Effector memory CD8-positive, alpha-beta T cell (primary cell): Measurements from ENCODE around the gene PRDM11.

Experiments used
- ATAC-seq: fragments of 150-1000 bp; cut with Tn5 transposase; replicated peaks from 2 replicates; pipeline ENCODE4 v1.10.0; 2021; ENCODE audit warnings: mild to moderate bottlenecking, moderate library complexity
- DNase-seq, 3 experiments: peaks; one replicate each; pipeline ENCODE4 v3.0.0; 2021
- H3K27ac Mint-ChIP-seq, 2 donors: one replicate each; pipeline ENCODE4 v1.8.0; 2022; ENCODE audit warnings: mild to moderate bottlenecking in 2 of 2, mixed read lengths in 2 of 2, moderate library complexity in 2 of 2
- H3K27me3 Mint-ChIP-seq, 2 donors: one replicate each; pipeline ENCODE4 v1.8.0; 2022; ENCODE audit warnings: mixed read lengths in 2 of 2
- H3K36me3 Mint-ChIP-seq: one replicate; pipeline ENCODE4 v1.8.0; 2022; ENCODE audit warnings: mild to moderate bottlenecking, moderate library complexity, mixed read lengths; ENCODE audit not compliant: insufficient read depth
- H3K4me1 Mint-ChIP-seq, 2 donors: one replicate each; pipeline ENCODE4 v1.8.0; 2022; ENCODE audit warnings: low read depth in 2 of 2, mixed read lengths in 2 of 2
- H3K4me3 Mint-ChIP-seq, 2 donors: one replicate each; pipeline ENCODE4 v1.8.0; 2022; ENCODE audit warnings: mild to moderate bottlenecking in 2 of 2, mixed read lengths in 2 of 2, moderate library complexity in 2 of 2
- H3K9me3 Mint-ChIP-seq, 2 donors: one replicate each; pipeline ENCODE4 v1.8.0; 2022; ENCODE audit warnings: mixed read lengths in 2 of 2

PRDM11 gene

GRCh38 chr11:45166604-45166897, 20.1 kb downstream of the PRDM11 start:
- DNase-seq, result no peak
- no peaks in the 10 kb centered on the region for H3K27me3 Mint-ChIP-seq
- H3K4me3 Mint-ChIP-seq, result no peak overlapping the region

DNA sequence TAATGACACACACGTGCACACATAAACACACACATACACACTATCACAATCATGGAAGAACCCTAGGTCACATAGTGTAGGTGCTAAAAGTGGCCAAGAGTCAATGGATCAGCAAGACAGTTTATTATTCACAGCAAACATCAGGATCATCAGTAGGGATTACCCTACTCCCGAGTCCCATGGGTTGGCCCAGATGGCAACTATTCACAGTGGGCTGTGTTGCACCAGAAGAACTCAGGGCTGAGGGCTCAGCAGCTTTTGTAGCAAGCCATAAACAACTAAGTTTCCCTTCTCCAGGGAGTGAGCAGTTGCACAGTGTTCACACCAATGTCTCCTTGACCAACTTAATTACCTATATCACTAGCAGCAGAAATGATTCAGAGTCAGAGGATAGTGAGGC, 20.8 kb downstream of the PRDM11 start:
- no peak overlapping the region for H3K4me3 Mint-ChIP-seq
- peaks cover 3% of the 10 kb centered on the region for H3K36me3 Mint-ChIP-seq
- H3K9me3 Mint-ChIP-seq, result no peaks in the 10 kb centered on the region
- no peaks in the 10 kb centered on the region for H3K27me3 Mint-ChIP-seq
- peaks cover 21 to 24% of the 10 kb centered on the region in 2 donors for H3K4me1 Mint-ChIP-seq
- no peak for DNase-seq
- H3K27ac Mint-ChIP-seq, result no peak overlapping the region
- ATAC-seq, result no peak

More at GRCh38 chr11:45166604-45166897, 20.1 kb downstream of the PRDM11 start:
- ATAC-seq, result no peak
- no peaks in the 10 kb centered on the region for H3K9me3 Mint-ChIP-seq
- peaks cover 22 to 28% of the 10 kb centered on the region in 2 donors for H3K4me1 Mint-ChIP-seq
- H3K27ac Mint-ChIP-seq, result no peak overlapping the region
- H3K36me3 Mint-ChIP-seq, result peaks cover 3% of the 10 kb centered on the region

DNA sequence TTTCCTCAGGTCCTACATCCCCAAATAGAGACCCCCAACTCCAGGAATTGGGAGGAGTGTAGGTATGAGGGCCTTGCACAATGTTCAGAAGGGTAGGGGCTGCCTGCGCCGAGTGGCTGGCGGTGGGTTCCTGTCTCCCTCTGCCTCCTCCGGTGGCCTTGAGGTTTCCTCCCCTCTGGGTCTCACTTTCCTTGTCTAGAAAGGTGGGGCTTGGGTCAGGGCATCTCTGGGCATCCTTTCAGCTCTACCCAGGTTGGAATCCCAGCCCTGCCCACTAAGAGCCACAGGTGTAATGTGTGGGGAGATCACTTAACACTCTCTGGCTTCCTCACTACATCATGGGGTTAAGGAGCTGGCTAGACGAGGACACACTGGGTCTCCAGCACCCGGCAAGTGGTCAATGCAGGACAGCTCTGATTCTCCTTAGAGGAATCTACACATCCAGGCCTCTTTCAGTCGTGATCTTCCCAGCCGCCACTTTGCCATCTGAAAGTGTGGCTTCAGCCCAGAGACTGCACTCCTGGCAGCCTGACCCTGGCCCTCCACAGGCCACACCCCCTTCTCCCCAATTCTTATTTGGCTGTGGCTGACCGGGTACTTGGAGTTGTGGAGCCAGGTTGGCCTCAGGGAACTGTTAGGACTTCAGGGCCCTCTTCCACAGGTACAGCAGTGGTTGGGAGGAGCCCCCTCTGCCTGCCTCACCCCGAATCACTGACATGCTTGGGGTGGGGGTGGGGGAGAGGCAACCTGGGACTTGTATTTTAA, 22.1 kb downstream of the PRDM11 start:
- ATAC-seq (no peak), DNase-seq (no peak)
- no peaks in the 10 kb centered on the region for H3K27me3 Mint-ChIP-seq
- peaks cover 18 to 20% of the 10 kb centered on the region in 2 donors for H3K4me1 Mint-ChIP-seq
- no peaks in the 10 kb centered on the region for H3K9me3 Mint-ChIP-seq
- H3K4me3 Mint-ChIP-seq, result no peak overlapping the region
- peaks cover 3% of the 10 kb centered on the region for H3K36me3 Mint-ChIP-seq
- H3K27ac Mint-ChIP-seq, result no peak overlapping the region

- no peak for DNase-seq
- H3K27ac Mint-ChIP-seq, result no peak overlapping the region
- peaks cover 3% of the 10 kb centered on the region for H3K36me3 Mint-ChIP-seq
- H3K4me1 Mint-ChIP-seq, result peaks cover 18 to 19% of the 10 kb centered on the region in 2 donors
- ATAC-seq, result no peak
- H3K4me3 Mint-ChIP-seq, result no peak overlapping the region
- no peaks in the 10 kb centered on the region for H3K27me3 Mint-ChIP-seq
- no peaks in the 10 kb centered on the region for H3K9me3 Mint-ChIP-seq
Observed at GRCh38 chr11:45169310-45170072, 23.1 kb downstream of the PRDM11 start.

DNA sequence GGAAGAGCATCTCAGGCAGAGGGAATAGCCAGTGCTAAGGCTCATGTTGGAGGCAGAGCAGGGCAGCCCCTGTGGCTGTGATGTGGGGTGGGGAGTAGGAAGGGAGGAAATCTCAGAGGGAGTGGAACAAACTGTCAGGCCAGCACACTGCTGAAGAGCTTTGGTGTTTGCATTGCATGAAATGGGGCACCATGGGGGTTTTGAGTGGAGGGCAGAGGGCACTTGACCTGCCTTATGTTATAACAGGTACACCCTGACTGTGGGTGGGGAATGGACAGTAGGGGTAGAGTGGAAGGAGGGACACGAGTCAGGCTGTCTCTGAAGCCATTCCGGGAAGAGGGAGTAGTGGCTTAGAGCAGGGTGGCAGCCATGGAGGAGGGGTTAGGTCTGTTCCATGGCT, 24.0 kb downstream of the PRDM11 start:
- no peaks in the 10 kb centered on the region for H3K27me3 Mint-ChIP-seq
- no peak for DNase-seq
- H3K27ac Mint-ChIP-seq, result no peak overlapping the region
- no peak overlapping the region for H3K4me3 Mint-ChIP-seq
- H3K36me3 Mint-ChIP-seq, result peaks cover 3% of the 10 kb centered on the region
- H3K9me3 Mint-ChIP-seq, result no peaks in the 10 kb centered on the region
- ATAC-seq, result no peak
- H3K4me1 Mint-ChIP-seq, result peaks cover 19 to 20% of the 10 kb centered on the region in 2 donors

GRCh38 chr11:45171550-45171949, 25.1 kb downstream of the PRDM11 start:
- H3K9me3 Mint-ChIP-seq, result no peaks in the 10 kb centered on the region
- ATAC-seq, result no peak
- peaks cover 18 to 19% of the 10 kb centered on the region in 2 donors for H3K4me1 Mint-ChIP-seq
- H3K27ac Mint-ChIP-seq, result peak overlapping the region in 1 of 2 donors; percentile 17
- no peak for DNase-seq
- H3K36me3 Mint-ChIP-seq, result peaks cover 3% of the 10 kb centered on the region
- no peak overlapping the region for H3K4me3 Mint-ChIP-seq
- H3K27me3 Mint-ChIP-seq, result no peaks in the 10 kb centered on the region

- Mint-ChIP-seq H3K27me3 (peaks cover 0 to 8% of the 10 kb centered on the region in 2 donors), H3K9me3 (no peaks in the 10 kb centered on the region)
- no peak for ATAC-seq
Observed at GRCh38 chr11:45173064-45173463, 26.6 kb downstream of the PRDM11 start.

GRCh38 chr11:45174168-45174835, 27.9 kb downstream of the PRDM11 start:
- DNase-seq, result no peak
- Mint-ChIP-seq H3K9me3 (no peaks in the 10 kb centered on the region), H3K27me3 (peaks cover 0 to 20% of the 10 kb centered on the region in 2 donors), H3K36me3 (peaks cover 3% of the 10 kb centered on the region), H3K4me1 (peaks cover 16 to 28% of the 10 kb centered on the region in 2 donors), H3K27ac (no peak overlapping the region), H3K4me3 (no peak overlapping the region)
- ATAC-seq, result no peak

More at GRCh38 chr11:45173064-45173463, 26.6 kb downstream of the PRDM11 start:
- H3K36me3 Mint-ChIP-seq, result peaks cover 3% of the 10 kb centered on the region
- peaks cover 17 to 21% of the 10 kb centered on the region in 2 donors for H3K4me1 Mint-ChIP-seq
- no peak overlapping the region for H3K4me3 Mint-ChIP-seq
- no peak for DNase-seq
- no peak overlapping the region for H3K27ac Mint-ChIP-seq

DNA sequence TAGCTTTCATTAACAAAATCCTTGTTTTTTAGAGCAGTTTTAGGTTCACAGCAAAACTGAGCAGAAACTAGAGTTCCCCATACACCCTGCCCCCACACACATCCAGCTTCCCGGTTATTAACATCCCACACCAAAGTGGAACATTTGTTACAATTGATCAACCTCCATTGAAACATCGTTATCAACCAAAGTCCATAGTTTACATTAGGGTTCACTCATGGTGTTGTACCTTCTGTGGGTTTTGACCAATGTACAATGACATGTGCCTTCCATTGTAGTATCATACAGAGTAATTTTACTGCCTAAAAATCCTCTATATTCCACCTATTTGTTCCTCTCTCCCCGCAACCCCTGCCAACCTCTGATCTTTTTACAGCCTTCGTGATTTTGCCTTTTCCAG, 28.5 kb downstream of the PRDM11 start:
- Mint-ChIP-seq H3K9me3 (no peaks in the 10 kb centered on the region), H3K36me3 (no peaks in the 10 kb centered on the region), H3K4me3 (no peak overlapping the region), H3K4me1 (peaks cover 21 to 25% of the 10 kb centered on the region in 2 donors), H3K27ac (no peak overlapping the region), H3K27me3 (peaks cover 0 to 27% of the 10 kb centered on the region in 2 donors)
- ATAC-seq (no peak), DNase-seq (no peak)

- DNase-seq (no peak), ATAC-seq (no peak)
- Mint-ChIP-seq H3K4me1 (peaks cover 15 to 20% of the 10 kb centered on the region in 2 donors), H3K36me3 (peaks cover 1% of the 10 kb centered on the region), H3K4me3 (no peak overlapping the region), H3K27ac (no peak overlapping the region), H3K9me3 (no peaks in the 10 kb centered on the region), H3K27me3 (peaks cover 0 to 27% of the 10 kb centered on the region in 2 donors)
Observed at GRCh38 chr11:45176996-45177395, 30.6 kb downstream of the PRDM11 start.

- no peak overlapping the region for H3K27ac Mint-ChIP-seq
Observed at GRCh38 chr11:45178223-45178622, 31.8 kb downstream of the PRDM11 start.

DNA sequence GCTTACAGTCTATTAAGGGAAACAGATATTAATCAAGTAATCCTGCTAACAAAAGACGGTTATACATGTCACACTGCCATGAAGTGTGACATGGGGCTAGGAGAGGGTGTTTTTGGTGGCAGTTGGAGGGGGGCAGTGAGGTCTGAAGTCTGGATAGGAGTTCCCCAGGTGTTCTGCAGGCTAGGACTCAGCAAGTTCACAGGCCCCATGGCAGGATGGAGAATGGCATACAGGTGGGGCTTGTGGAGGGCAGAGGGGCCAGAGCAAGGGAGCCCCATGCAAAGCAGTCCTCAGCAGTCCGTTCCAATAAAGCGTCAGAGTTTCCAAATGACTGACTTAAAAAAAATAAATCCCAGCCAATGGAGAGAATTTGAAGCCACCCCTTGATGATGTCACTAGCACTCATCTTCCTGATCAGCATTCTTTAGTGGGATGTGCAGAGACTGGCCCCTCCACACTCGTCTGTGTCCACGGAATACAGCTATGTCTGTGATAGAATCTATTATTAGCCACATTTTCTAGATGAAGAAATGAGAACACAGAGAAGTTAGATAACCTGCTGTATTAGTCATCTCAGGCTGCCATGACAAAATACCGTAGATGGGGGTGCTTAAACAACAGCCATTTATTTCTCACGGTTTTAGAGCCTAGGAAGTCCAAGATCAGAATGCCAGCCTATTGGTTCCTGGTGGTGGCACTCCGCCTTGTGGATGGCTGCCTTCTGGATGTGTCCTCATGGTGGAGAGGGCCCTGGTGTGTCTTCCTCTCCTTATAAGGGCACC, 32.6 kb downstream of the PRDM11 start:
- no peak for DNase-seq
- ATAC-seq, result no peak
- peaks cover 15 to 20% of the 10 kb centered on the region in 2 donors for H3K4me1 Mint-ChIP-seq
- peak overlapping the region in 1 of 2 donors; percentile 78 for H3K4me3 Mint-ChIP-seq
- H3K9me3 Mint-ChIP-seq, result no peaks in the 10 kb centered on the region
- no peak overlapping the region for H3K27ac Mint-ChIP-seq
- peaks cover 0 to 27% of the 10 kb centered on the region in 2 donors for H3K27me3 Mint-ChIP-seq
- peaks cover 6% of the 10 kb centered on the region for H3K36me3 Mint-ChIP-seq

More at GRCh38 chr11:45178223-45178622, 31.8 kb downstream of the PRDM11 start:
- H3K9me3 Mint-ChIP-seq, result no peaks in the 10 kb centered on the region
- H3K27me3 Mint-ChIP-seq, result peaks cover 0 to 27% of the 10 kb centered on the region in 2 donors
- H3K4me3 Mint-ChIP-seq, result no peak overlapping the region
- peaks cover 6% of the 10 kb centered on the region for H3K36me3 Mint-ChIP-seq
- peaks cover 15 to 20% of the 10 kb centered on the region in 2 donors for H3K4me1 Mint-ChIP-seq
- no peak for ATAC-seq
- DNase-seq, result no peak

DNA sequence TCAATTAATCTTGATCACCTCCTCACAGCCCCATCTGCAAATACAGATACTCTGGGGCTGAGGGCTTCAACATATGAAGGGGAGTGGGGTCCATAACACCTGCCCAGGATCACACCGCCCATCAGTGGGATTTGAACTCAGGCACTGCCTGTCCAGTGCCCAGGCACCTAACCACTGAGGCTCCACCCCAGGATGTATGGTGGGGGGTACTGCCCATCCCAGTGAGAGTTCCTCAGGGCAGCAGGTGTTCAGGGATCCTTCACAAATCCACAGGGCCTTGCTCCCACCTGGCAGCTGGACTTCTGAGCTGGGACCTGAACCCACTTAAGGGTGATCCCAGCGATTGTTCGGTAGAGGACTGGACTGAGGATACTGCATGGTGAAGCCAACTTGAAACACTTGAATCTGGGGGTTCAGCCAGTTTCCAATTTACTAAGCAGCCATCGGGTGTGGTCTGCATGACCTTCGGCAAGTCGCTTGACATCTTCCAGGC, 33.3 kb downstream of the PRDM11 start:
- no peak for ATAC-seq
- Mint-ChIP-seq H3K4me1 (peaks cover 15 to 20% of the 10 kb centered on the region in 2 donors), H3K36me3 (peaks cover 6% of the 10 kb centered on the region), H3K27me3 (peaks cover 0 to 27% of the 10 kb centered on the region in 2 donors), H3K4me3 (peak overlapping the region; percentile 78 to 79), H3K27ac (peak overlapping the region in 1 of 2 donors; percentile 32), H3K9me3 (no peaks in the 10 kb centered on the region)
- no peak for DNase-seq
